Skeletal muscle satellite cell (primary cell): ENCODE data around the gene CXorf66. TPM values are rescaled to one million over a fixed set of nuclear protein-coding genes. Genes with fewer than 3 reads are reported as not detected.
"Not testable (repeated sequence)": the region's sequence is repeated elsewhere in the genome, so short reads cannot be mapped to it uniquely, and the experiment has no call there.

Experiments used
- H3K27me3 ChIP-seq: 2 replicates; pipeline ENCODE4 v1.7.0; 2013; ENCODE audit warnings: low read length; ENCODE audit not compliant: control insufficient read depth, insufficient read depth
- H3K36me3 ChIP-seq: 2 replicates; pipeline ENCODE4 v1.7.0; 2013; ENCODE audit warnings: mild to moderate bottlenecking, control low read depth, low read length; ENCODE audit not compliant: insufficient read depth
- H3K4me1 ChIP-seq: 2 replicates; pipeline ENCODE4 v1.7.0; 2013; ENCODE audit warnings: low read length; ENCODE audit not compliant: control insufficient read depth, insufficient read depth
- H3K4me2 ChIP-seq: 2 replicates; pipeline ENCODE4 v1.7.0; 2013; ENCODE audit warnings: mild to moderate bottlenecking, low read length
- H3K4me3 ChIP-seq: 2 replicates; pipeline ENCODE4 v1.7.0; 2013; ENCODE audit warnings: low read length
- H3K9ac ChIP-seq: 2 replicates; pipeline ENCODE4 v1.7.0; 2013; ENCODE audit warnings: mild to moderate bottlenecking, low read depth, low read length, moderate library complexity
- H3K9me3 ChIP-seq: replicated peaks from 2 replicates; pipeline ENCODE4 v1.7.0; 2013; ENCODE audit warnings: mild to moderate bottlenecking, control low read depth, low read length
- total RNA-seq: library from RNA; depleted of rRNA; stranded (reverse); fragments of >200 nt; gene quantifications from 2 replicates; pipeline ENCODE4 v1.2.3, GENCODE V29; 2012; rRNA removed

Gene CXorf66
- total RNA-seq = not detected in 2 replicates

DNA sequence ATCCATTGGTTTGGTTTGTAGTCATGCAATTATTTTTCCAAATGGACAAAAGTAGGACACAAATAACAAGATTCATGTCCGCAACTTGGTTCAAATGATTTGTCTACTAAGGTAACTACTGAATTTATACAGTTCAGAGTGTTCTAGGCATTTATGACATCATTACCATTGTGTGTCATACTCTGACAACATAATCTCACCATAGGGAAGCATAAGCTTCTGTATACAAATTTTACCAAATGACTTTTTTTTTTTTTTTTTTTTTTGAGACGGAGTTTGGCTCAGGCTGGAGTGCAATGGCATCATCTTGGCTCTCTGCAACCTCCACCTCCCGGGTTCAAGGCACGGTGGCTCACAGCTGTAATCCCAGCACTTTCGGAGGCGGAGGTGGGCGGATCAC lies at the start of gene CXorf66:
TSS of gene CXorf66 (minus strand) at position 101 of the 400 bp plus-strand sequence. CDS start at position 76, 25 bp downstream.
- Histone ChIP-seq H3K27me3 (no peaks in the 10 kb centered on the region), H3K9ac (no peak within 1 kb of the TSS), H3K4me1 (no peaks in the 10 kb centered on the region), H3K4me2 (no peak within 1 kb of the TSS), H3K4me3 (no peak within 1 kb of the TSS), H3K36me3 (no peaks in the 10 kb centered on the region), H3K9me3 (no peaks in the 10 kb centered on the region)

GRCh38 chrX:139982856-139983255 lies 17.5 kb upstream of the CXorf66 start:
- Histone ChIP-seq H3K4me2 (no peak overlapping the region), H3K9ac (no peak overlapping the region), H3K9me3 (no peaks in the 10 kb centered on the region)

GRCh38 chrX:139974471-139974870 lies 9.2 kb upstream of the CXorf66 start:
- no peak overlapping the region for H3K4me3 ChIP-seq

More at GRCh38 chrX:139982856-139983255, 17.5 kb upstream of the CXorf66 start:
- no peak overlapping the region for H3K4me3 ChIP-seq
- H3K4me1 ChIP-seq = no peaks in the 10 kb centered on the region
- no peaks in the 10 kb centered on the region for H3K27me3 ChIP-seq
- H3K36me3 ChIP-seq = no peaks in the 10 kb centered on the region

DNA sequence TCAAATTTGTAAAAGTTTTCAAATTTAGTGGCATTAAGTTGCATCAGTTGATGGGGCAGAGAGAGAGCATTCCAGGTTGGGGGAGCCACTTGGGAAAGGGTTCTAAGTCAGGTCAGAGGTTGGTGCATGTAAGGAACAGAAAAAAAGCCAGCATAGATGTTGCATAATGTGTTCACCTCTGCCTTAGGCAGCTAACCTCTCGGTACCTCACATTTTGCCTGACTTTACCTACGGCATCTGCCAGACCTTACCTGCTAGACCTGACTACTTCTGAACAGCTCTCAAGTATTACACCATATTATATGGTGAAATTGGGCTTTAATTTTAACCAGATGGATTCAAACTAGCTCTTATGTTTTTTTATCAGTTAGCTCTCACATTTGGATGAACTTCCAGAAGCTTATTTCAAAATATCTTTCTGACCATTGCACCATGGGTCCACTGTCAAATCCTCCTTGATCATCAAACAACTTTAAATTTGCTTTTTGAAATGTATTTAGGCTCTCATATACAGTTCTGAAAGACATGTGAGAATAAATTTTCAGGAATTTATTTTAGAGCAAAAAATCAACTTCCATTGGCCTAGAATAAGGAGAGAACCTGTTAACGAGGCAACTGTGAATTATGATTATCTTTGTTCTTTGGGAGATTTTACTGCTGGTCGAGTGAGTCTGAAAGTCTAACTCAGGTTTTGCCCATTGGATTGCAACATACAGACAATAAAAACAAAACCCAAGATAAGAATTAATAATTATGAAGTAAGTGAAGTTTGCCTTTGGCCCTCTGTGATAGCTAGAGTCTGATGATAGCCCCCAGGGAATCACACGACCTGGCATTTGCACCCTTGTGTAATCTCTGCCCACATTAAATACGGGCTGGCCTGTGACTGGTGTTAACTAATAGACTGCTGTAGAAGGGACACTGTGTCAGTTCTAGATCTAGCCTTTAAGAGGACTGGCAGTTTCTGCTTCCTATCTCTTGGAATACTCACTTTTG lies 7.6 kb upstream of the CXorf66 start:
- H3K27me3 ChIP-seq = no peaks in the 10 kb centered on the region
- no peak overlapping the region for H3K9ac ChIP-seq
- H3K9me3 ChIP-seq = no peaks in the 10 kb centered on the region
- no peaks in the 10 kb centered on the region for H3K36me3 ChIP-seq
- H3K4me1 ChIP-seq = no peaks in the 10 kb centered on the region
- H3K4me3 ChIP-seq = no peak overlapping the region
- no peak overlapping the region for H3K4me2 ChIP-seq

More at GRCh38 chrX:139974471-139974870, 9.2 kb upstream of the CXorf66 start:
- H3K9ac ChIP-seq = no peak overlapping the region
- H3K27me3 ChIP-seq = no peaks in the 10 kb centered on the region
- no peaks in the 10 kb centered on the region for H3K36me3 ChIP-seq
- H3K9me3 ChIP-seq = no peaks in the 10 kb centered on the region
- H3K4me2 ChIP-seq = no peak overlapping the region
- H3K4me1 ChIP-seq = no peaks in the 10 kb centered on the region

DNA sequence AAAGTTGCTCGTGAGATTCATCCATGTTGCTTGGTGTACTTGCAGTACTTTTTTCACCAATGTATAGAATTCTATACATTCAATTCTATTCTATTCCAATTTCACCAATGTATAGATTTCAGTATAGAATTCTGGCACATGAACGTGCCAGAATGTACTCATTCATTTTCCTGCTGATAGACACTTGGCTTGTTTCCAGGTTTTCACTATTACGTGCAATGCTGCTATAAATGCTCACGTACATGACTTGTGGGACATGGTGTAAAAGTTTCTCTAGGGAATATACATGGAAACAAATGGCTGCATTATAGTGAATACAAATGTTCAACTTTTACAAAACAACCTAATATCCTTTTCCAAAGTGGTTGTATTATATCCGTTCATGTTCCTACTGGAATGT lies 6.8 kb upstream of the CXorf66 start:
- Histone ChIP-seq H3K36me3 (no peaks in the 10 kb centered on the region), H3K4me3 (no peak overlapping the region), H3K4me2 (no peak overlapping the region), H3K27me3 (no peaks in the 10 kb centered on the region), H3K4me1 (no peaks in the 10 kb centered on the region), H3K9ac (no peak overlapping the region), H3K9me3 (no peaks in the 10 kb centered on the region)

- Histone ChIP-seq H3K9me3 (no peaks in the 10 kb centered on the region), H3K36me3 (no peaks in the 10 kb centered on the region), H3K4me2 (no peak overlapping the region), H3K4me1 (no peaks in the 10 kb centered on the region), H3K4me3 (no peak overlapping the region), H3K9ac (no peak overlapping the region), H3K27me3 (no peaks in the 10 kb centered on the region)
These were observed 6.1 kb upstream of the CXorf66 start for GRCh38 chrX:139971394-139971749.

- Histone ChIP-seq H3K9me3 (no peaks in the 10 kb centered on the region), H3K4me2 (no peak overlapping the region), H3K4me1 (no peaks in the 10 kb centered on the region), H3K9ac (no peak overlapping the region), H3K36me3 (no peaks in the 10 kb centered on the region), H3K4me3 (no peak overlapping the region), H3K27me3 (no peaks in the 10 kb centered on the region)
These were observed 4.0 kb upstream of the CXorf66 start for GRCh38 chrX:139969286-139969685.

GRCh38 chrX:139967750-139968149 lies 2.4 kb upstream of the CXorf66 start:
- no peaks in the 10 kb centered on the region for H3K27me3 ChIP-seq

DNA sequence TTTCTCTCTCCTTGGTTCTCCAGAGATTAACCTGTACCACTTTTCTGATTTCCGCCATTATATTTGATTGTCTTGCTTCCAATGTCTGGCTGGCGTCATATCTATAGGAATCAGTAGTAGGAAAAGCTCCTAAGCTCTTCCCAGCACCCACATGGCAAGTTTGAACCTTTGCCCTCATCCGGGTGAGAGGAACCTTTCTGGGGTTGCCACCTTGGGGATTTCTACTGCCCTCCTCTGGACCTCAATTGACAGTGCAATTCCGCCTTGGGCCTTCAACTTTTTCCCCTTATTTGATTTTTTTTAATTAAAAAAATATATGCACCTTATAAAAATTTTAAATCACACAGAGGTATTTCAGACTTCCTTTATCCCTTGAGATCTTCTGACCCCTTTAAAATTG lies 2.0 kb upstream of the CXorf66 start:
- Histone ChIP-seq H3K4me1 (no peaks in the 10 kb centered on the region), H3K9me3 (no peaks in the 10 kb centered on the region), H3K27me3 (no peaks in the 10 kb centered on the region), H3K9ac (no peak overlapping the region), H3K36me3 (no peaks in the 10 kb centered on the region), H3K4me2 (no peak overlapping the region), H3K4me3 (no peak overlapping the region)

More at GRCh38 chrX:139967750-139968149, 2.4 kb upstream of the CXorf66 start:
- Histone ChIP-seq H3K9me3 (no peaks in the 10 kb centered on the region), H3K4me2 (no peak overlapping the region), H3K36me3 (no peaks in the 10 kb centered on the region), H3K4me3 (no peak overlapping the region), H3K4me1 (no peaks in the 10 kb centered on the region), H3K9ac (no peak overlapping the region)

GRCh38 chrX:139966159-139966558 lies 838 bp upstream of the CXorf66 start:
- not testable (repeated sequence) for H3K4me1 ChIP-seq, H3K4me2 ChIP-seq, H3K27me3 ChIP-seq, H3K36me3 ChIP-seq, H3K9ac ChIP-seq, H3K9me3 ChIP-seq, H3K4me3 ChIP-seq

DNA sequence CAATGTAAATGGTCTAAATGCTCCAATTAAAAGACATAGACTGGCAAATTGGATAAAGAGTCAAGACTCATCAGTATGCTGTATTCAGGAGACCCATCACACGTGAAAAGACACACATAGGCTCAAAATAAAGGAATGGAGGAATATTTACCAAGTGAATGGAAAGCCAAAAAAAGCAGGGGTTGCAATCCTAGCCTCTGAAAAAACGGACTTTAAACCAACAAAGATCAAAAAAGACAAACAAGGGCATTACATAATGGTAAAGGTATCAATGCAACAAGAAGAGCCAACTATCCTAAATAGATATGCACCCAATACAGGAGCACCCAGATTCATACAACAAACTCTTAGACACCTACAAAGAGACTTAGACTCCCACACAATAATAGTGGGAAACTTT lies 4.2 kb downstream of the CXorf66 start:
- not testable (repeated sequence) for H3K36me3 ChIP-seq, H3K4me2 ChIP-seq, H3K27me3 ChIP-seq, H3K4me3 ChIP-seq, H3K4me1 ChIP-seq, H3K9me3 ChIP-seq, H3K9ac ChIP-seq

GRCh38 chrX:139949703-139950102 lies 15.6 kb downstream of the CXorf66 start:
- H3K9me3 ChIP-seq = no peaks in the 10 kb centered on the region
- H3K4me1 ChIP-seq = no peaks in the 10 kb centered on the region
- no peak overlapping the region for H3K4me3 ChIP-seq
- no peaks in the 10 kb centered on the region for H3K36me3 ChIP-seq
- no peak overlapping the region for H3K9ac ChIP-seq
- no peaks in the 10 kb centered on the region for H3K27me3 ChIP-seq
- H3K4me2 ChIP-seq = no peak overlapping the region
